Tibial nerve (tissue), 3 donors: ENCODE data around the gene PPP1R1A.

Experiments used
- POLR2A ChIP-seq, 2 donors: fragments of 450-650 bp; IDR thresholded peaks; one replicate each; pipeline ENCODE4 v1.6.1; 2017; ENCODE audit warnings: antibody characterized with exemption in 2 of 2, mild to moderate bottlenecking in 2 of 2, moderate library complexity in 2 of 2
- TF ChIP-seq, protein P1 (sequence below), 5 experiments: fragments of 200-600 bp in 3 of 5; fragments of 450-650 bp in 2 of 5; sonication (generic) in 3 of 5; IDR thresholded peaks; one replicate each; pipeline ENCODE4 v1.5.1; 2016 to 2019; ENCODE audit warnings: antibody characterized with exemption in 5 of 5, mild to moderate bottlenecking in 3 of 5, moderate library complexity in 2 of 5

DNA sequence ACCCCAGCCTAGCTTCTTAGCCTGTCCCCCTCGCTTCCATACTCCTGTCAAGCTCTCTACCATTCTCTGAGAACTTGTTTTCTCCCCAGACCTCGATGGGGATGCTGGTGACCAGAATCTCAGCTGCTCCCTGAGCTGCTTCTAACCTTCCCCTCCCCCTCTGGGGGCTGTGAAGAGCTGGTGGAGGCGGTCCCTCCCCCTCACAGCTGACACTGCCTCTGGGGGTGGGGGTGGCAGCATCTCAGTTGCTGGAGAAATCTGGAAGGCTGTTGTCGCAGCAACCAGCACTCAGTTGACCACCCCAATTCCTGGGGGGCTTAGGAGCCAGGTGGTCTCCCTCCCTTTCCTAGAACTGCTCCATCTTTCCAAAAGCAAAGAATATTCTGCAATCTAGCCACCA lies 4.7 kb downstream of the PPP1R1A start:
- TF ChIP-seq POLR2A (IDR thresholded peaks at IDR 0.05) = no peak
- TF ChIP-seq, protein P1, sequence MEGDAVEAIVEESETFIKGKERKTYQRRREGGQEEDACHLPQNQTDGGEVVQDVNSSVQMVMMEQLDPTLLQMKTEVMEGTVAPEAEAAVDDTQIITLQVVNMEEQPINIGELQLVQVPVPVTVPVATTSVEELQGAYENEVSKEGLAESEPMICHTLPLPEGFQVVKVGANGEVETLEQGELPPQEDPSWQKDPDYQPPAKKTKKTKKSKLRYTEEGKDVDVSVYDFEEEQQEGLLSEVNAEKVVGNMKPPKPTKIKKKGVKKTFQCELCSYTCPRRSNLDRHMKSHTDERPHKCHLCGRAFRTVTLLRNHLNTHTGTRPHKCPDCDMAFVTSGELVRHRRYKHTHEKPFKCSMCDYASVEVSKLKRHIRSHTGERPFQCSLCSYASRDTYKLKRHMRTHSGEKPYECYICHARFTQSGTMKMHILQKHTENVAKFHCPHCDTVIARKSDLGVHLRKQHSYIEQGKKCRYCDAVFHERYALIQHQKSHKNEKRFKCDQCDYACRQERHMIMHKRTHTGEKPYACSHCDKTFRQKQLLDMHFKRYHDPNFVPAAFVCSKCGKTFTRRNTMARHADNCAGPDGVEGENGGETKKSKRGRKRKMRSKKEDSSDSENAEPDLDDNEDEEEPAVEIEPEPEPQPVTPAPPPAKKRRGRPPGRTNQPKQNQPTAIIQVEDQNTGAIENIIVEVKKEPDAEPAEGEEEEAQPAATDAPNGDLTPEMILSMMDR (IDR thresholded peaks at IDR 0.05) = no peak
